ENCODE results near the gene POU2F3.

POU2F3 gene

GRCh38 chr11:120335908-120336640 lies 96.1 kb downstream of the POU2F3 start, which contains the start of gene ARHGEF12 (continued):
- no peak for TF ChIP-seq ZNF280C (tag by site-specific recombination; IDR thresholded peaks at IDR 0.05)
- TF ChIP-seq ZNF610 (tag by site-specific recombination; IDR thresholded peaks at IDR 0.05; ENCODE audit: borderline replicate concordance): peak; percentile 98
- peak; percentile 27; the same call in 1 of the 2 replicates for TF ChIP-seq ZNF404 (tag by site-specific recombination; IDR thresholded peaks at IDR 0.05)
- TF ChIP-seq GLIS1 (tag by site-specific recombination; IDR thresholded peaks at IDR 0.05): peak; percentile 97
- no peak; the same call in 1 of the 2 replicates for TF ChIP-seq ZNF518A (tag by site-specific recombination; conservative IDR thresholded peaks at IDR 0.05; ENCODE audit: low read depth)
- peak; percentile 97 for TF ChIP-seq ZFP69B (tag by site-specific recombination; IDR thresholded peaks at IDR 0.05)
- no peak for TF ChIP-seq ZSCAN16 (tag by site-specific recombination; IDR thresholded peaks at IDR 0.05)
- peak; percentile 26; the same call in 1 of the 2 replicates for TF ChIP-seq ZNF18 (tag by site-specific recombination; IDR thresholded peaks at IDR 0.05)
- TF ChIP-seq HOXD13 (CRISPR knock-in tag; IDR thresholded peaks at IDR 0.05; ENCODE audit: borderline replicate concordance): no peak
- TF ChIP-seq SALL2 (tag by site-specific recombination; IDR thresholded peaks at IDR 0.05; ENCODE audit: borderline replicate concordance): peak; percentile 89; the same call in 1 of the 2 replicates
- no peak for TF ChIP-seq ZNF544 (tag by site-specific recombination; IDR thresholded peaks at IDR 0.05)
- no peak for TF ChIP-seq ZNF426 (tag by site-specific recombination; IDR thresholded peaks at IDR 0.05)
- no peak for TF ChIP-seq ZNF274 (IDR thresholded peaks at IDR 0.05; ENCODE audit: low read length)
- TF ChIP-seq ZNF274 (tag by site-specific recombination; IDR thresholded peaks at IDR 0.05; ENCODE audit: borderline replicate concordance): no peak
- peak; percentile 88 for TF ChIP-seq ZBTB11 (tag by site-specific recombination; conservative IDR thresholded peaks at IDR 0.05; ENCODE audit: low read depth)
- TF ChIP-seq ATF2 (tag by site-specific recombination; IDR thresholded peaks at IDR 0.05; ENCODE audit: low read depth): no peak
- TF ChIP-seq PATZ1 (tag by site-specific recombination; IDR thresholded peaks at IDR 0.05): peak; percentile 98
- TF ChIP-seq ZNF513 (tag by site-specific recombination; IDR thresholded peaks at IDR 0.05): peak; percentile 41; the same call in 1 of the 2 replicates
- TF ChIP-seq ZBTB48 (tag by site-specific recombination; IDR thresholded peaks at IDR 0.05): peak; percentile 84
